Natural killer cell (primary cell): ENCODE results near the gene INPP4A. TPM values are rescaled to one million over a fixed set of nuclear protein-coding genes. Genes with fewer than 3 reads are reported as not detected.

Experiments used
- ATAC-seq, 3 donors: fragments of 150-1000 bp in 2 of 3; fragments of 200-7000 bp in 1 of 3; cut with Tn5 transposase; 1 replicate in 1 of 3; 2 replicates in 2 of 3; pipeline ENCODE4 v1.10.0; 2021; ENCODE audit warnings: mild to moderate bottlenecking in 2 of 3, moderate library complexity in 2 of 3
- DNase-seq, 2 donors: peaks; one replicate each; pipeline versions ENCODE4 v3.0.0 to v3.0.0-alpha.2; 2013 to 2021; ENCODE audit warnings: mixed read lengths in 1 of 2
- H3K27ac ChIP-seq: one replicate; pipeline ENCODE4 v1.5.1; 2013; ENCODE audit warnings: mild to moderate bottlenecking, low read length
- H3K27me3 ChIP-seq: one replicate; pipeline ENCODE4 v1.6.1; 2013; ENCODE audit warnings: low read length; ENCODE audit not compliant: control insufficient read depth, insufficient read depth
- H3K36me3 ChIP-seq: one replicate; pipeline ENCODE4 v1.6.1; 2013; ENCODE audit warnings: low read length; ENCODE audit not compliant: control insufficient read depth, insufficient read depth
- H3K4me1 ChIP-seq: one replicate; pipeline ENCODE4 v1.6.1; 2013; ENCODE audit warnings: low read length; ENCODE audit not compliant: control insufficient read depth, insufficient read depth
- H3K4me3 ChIP-seq: one replicate; pipeline ENCODE4 v1.5.1; 2013; ENCODE audit warnings: low read length
- H3K9me3 ChIP-seq: one replicate; pipeline ENCODE4 v1.6.1; 2013; ENCODE audit warnings: low read length; ENCODE audit not compliant: control insufficient read depth, insufficient read depth
- H3K27ac Mint-ChIP-seq, 2 donors: one replicate each; pipeline ENCODE4 v1.8.0; 2022; ENCODE audit warnings: mild to moderate bottlenecking in 2 of 2, mixed read lengths in 2 of 2, moderate library complexity in 1 of 2
- H3K27me3 Mint-ChIP-seq, 2 donors: one replicate each; pipeline ENCODE4 v1.8.0; 2022; ENCODE audit warnings: low read depth in 2 of 2, mixed read lengths in 2 of 2
- H3K36me3 Mint-ChIP-seq: one replicate; pipeline ENCODE4 v1.8.0; 2022; ENCODE audit warnings: mixed read lengths
- H3K4me1 Mint-ChIP-seq, 2 donors: one replicate each; pipeline ENCODE4 v1.8.0; 2022; ENCODE audit warnings: mixed read lengths in 2 of 2
- H3K4me3 Mint-ChIP-seq: one replicate; pipeline ENCODE4 v1.8.0; 2022; ENCODE audit warnings: mild to moderate bottlenecking, moderate library complexity, mixed read lengths
- H3K9me3 Mint-ChIP-seq, 2 donors: one replicate each; pipeline ENCODE4 v1.8.0; 2022; ENCODE audit warnings: mixed read lengths in 2 of 2
- CTCF ChIP-seq: fragments of 200-600 bp; IDR thresholded peaks from one replicate; pipeline ENCODE4 v1.8.0; 2022; ENCODE audit warnings: antibody characterized with exemption
- WGBS: methylation state at CpG from one replicate; pipeline ENCODE4 v1.1.7; 2013; ENCODE audit warnings: missing lambda C conversion rate; ENCODE audit not compliant: insufficient coverage; 5-methylcytosine and 5-hydroxymethylcytosine counted together
- intact Hi-C: fragments of 100-400 bp; cut with micrococcal nuclease; formaldehyde crosslinking; loops from one replicate; pipeline ENCODE4 v1.14.2; 2022
- total RNA-seq, 4 donors: library from RNA; stranded (reverse); fragments of 120-200 nt in 1 of 4; gene quantifications; one replicate each; pipeline versions ENCODE4 v1.2.3 to v1.2.4, GENCODE V29; 2013 to 2022

Gene INPP4A
- total RNA-seq, 3 donors from 2014 or later (not counting 1 experiment from before 2014, with no cell fraction given) = 192 to 243 (median 225) TPM

GRCh38 chr2:98445683-98446581 is 1.3 kb downstream of the INPP4A start:
- Mint-ChIP-seq H3K9me3 (no peaks in the 10 kb centered on the region), H3K4me1 (peaks cover 50 to 51% of the 10 kb centered on the region in 2 donors), H3K27me3 (no peaks in the 10 kb centered on the region), H3K4me3 (peak overlapping the region; percentile 98), H3K27ac (peak overlapping the region; percentile 98 to 99), H3K36me3 (no peaks in the 10 kb centered on the region)
- H3K4me3 ChIP-seq = peak overlapping the region; percentile 64
- intact Hi-C loops = loop anchor here (1.0 to 5.0 kb wide), 6 partner anchors 9 to 699 kb away; no protein-coding TSS in a partner anchor
- 21% methylated on average over 19 of the region's 19 CpGs for WGBS
- peaks cover 49% of the 10 kb centered on the region for H3K4me1 ChIP-seq
- H3K9me3 ChIP-seq = no peaks in the 10 kb centered on the region
- no peaks in the 10 kb centered on the region for H3K36me3 ChIP-seq
- no peaks in the 10 kb centered on the region for H3K27me3 ChIP-seq
- no peak for TF ChIP-seq CTCF
- ATAC-seq = peak; percentile 23 to 48 (median 24)
- peak; percentile 52 to 65 for DNase-seq
- H3K27ac ChIP-seq = peak overlapping the region; percentile 74

GRCh38 chr2:98446850-98447249 is 2.2 kb downstream of the INPP4A start:
- H3K4me3 Mint-ChIP-seq = peak overlapping the region; percentile 98
- H3K36me3 ChIP-seq = no peaks in the 10 kb centered on the region
- TF ChIP-seq CTCF = no peak
- H3K9me3 ChIP-seq = no peaks in the 10 kb centered on the region
- no peaks in the 10 kb centered on the region for H3K27me3 Mint-ChIP-seq
- peaks cover 59 to 60% of the 10 kb centered on the region in 2 donors for H3K4me1 Mint-ChIP-seq
- no peaks in the 10 kb centered on the region for H3K9me3 Mint-ChIP-seq
- no peaks in the 10 kb centered on the region for H3K36me3 Mint-ChIP-seq
- no peak for DNase-seq
- H3K27ac ChIP-seq = peak overlapping the region; percentile 74
- H3K27ac Mint-ChIP-seq = peak overlapping the region; percentile 98 to 99
- 68% methylated on average over 5 of the region's 6 CpGs for WGBS
- peaks cover 58% of the 10 kb centered on the region for H3K4me1 ChIP-seq
- ATAC-seq = no peak
- no peaks in the 10 kb centered on the region for H3K27me3 ChIP-seq
- H3K4me3 ChIP-seq = peak overlapping the region; percentile 64
- intact Hi-C loops = loop anchor here (1.0 to 5.0 kb wide), 5 partner anchors 8 to 700 kb away; no protein-coding TSS in a partner anchor

GRCh38 chr2:98448441-98449145 is 3.9 kb downstream of the INPP4A start:
- Mint-ChIP-seq H3K27me3 (no peaks in the 10 kb centered on the region), H3K9me3 (no peaks in the 10 kb centered on the region), H3K4me3 (peak overlapping the region; percentile 83), H3K36me3 (no peaks in the 10 kb centered on the region), H3K27ac (peak overlapping the region; percentile 98 to 99), H3K4me1 (peaks cover 76 to 77% of the 10 kb centered on the region in 2 donors)
- Histone ChIP-seq H3K27ac (peak overlapping the region; percentile 66), H3K4me1 (peaks cover 76% of the 10 kb centered on the region), H3K9me3 (no peaks in the 10 kb centered on the region), H3K27me3 (no peaks in the 10 kb centered on the region), H3K36me3 (no peaks in the 10 kb centered on the region), H3K4me3 (peak overlapping the region; percentile 15)
- intact Hi-C loops = loop anchor here (5.0 kb wide), 3 partner anchors 34 to 701 kb away; no protein-coding TSS in a partner anchor
- DNase-seq = peak in 1 of 2 donors; percentile 88
- peak; percentile 16 to 63 (median 43) for ATAC-seq
- WGBS = 27% methylated on average over 7 of the region's 10 CpGs
- TF ChIP-seq CTCF = no peak
